DND-41 (cell line): ENCODE measurements around the gene POLR1B.

Source experiments
- EZH2 ChIP-seq: IDR thresholded peaks from 3 replicates; pipeline ENCODE4 v1.6.1; 2012; ENCODE audit warnings: borderline replicate concordance, low read depth, mild to moderate bottlenecking, moderate library complexity, low read length, inconsistent platforms; ENCODE audit not compliant: severe bottlenecking
- TF ChIP-seq, protein P1 (sequence below): IDR thresholded peaks from 2 replicates; pipeline ENCODE4 v1.5.1; 2012; ENCODE audit warnings: borderline replicate concordance, low read length, moderate library complexity, mild to moderate bottlenecking; ENCODE audit not compliant: poor library complexity, severe bottlenecking; ENCODE audit errors: extremely low read depth

- TF ChIP-seq, protein P1, sequence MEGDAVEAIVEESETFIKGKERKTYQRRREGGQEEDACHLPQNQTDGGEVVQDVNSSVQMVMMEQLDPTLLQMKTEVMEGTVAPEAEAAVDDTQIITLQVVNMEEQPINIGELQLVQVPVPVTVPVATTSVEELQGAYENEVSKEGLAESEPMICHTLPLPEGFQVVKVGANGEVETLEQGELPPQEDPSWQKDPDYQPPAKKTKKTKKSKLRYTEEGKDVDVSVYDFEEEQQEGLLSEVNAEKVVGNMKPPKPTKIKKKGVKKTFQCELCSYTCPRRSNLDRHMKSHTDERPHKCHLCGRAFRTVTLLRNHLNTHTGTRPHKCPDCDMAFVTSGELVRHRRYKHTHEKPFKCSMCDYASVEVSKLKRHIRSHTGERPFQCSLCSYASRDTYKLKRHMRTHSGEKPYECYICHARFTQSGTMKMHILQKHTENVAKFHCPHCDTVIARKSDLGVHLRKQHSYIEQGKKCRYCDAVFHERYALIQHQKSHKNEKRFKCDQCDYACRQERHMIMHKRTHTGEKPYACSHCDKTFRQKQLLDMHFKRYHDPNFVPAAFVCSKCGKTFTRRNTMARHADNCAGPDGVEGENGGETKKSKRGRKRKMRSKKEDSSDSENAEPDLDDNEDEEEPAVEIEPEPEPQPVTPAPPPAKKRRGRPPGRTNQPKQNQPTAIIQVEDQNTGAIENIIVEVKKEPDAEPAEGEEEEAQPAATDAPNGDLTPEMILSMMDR, result no peak
- TF ChIP-seq EZH2, result no peak
Observed at GRCh38 chr2:112493858-112494648, 48.2 kb upstream of the POLR1B start.
